WI38 (cell line): ENCODE measurements around the gene F8.

Source experiments
- H3K4me3 ChIP-seq: 2 replicates; pipeline ENCODE4 v1.5.1; 2011; ENCODE audit warnings: low read depth, mild to moderate bottlenecking, control low read depth, low read length
- CTCF ChIP-seq: IDR thresholded peaks from 2 replicates; pipeline ENCODE4 v1.5.1; 2012; ENCODE audit warnings: low read depth, mild to moderate bottlenecking, control low read depth, low read length

The F8 gene

GRCh38 chrX:154809939-154810665, 212.4 kb downstream of the F8 start:
- TF ChIP-seq CTCF, result no peak
- no peak overlapping the region for H3K4me3 ChIP-seq

- H3K4me3 ChIP-seq, result no peak overlapping the region
- TF ChIP-seq CTCF, result no peak
These were observed 215.6 kb downstream of the F8 start for GRCh38 chrX:154806837-154807501.

GRCh38 chrX:154805696-154806091, 216.8 kb downstream of the F8 start:
- H3K4me3 ChIP-seq, result peak overlapping the region; percentile 67
- no peak for TF ChIP-seq CTCF

GRCh38 chrX:154804957-154805695, 217.4 kb downstream of the F8 start, which contains the start of gene MPP1:
Gene MPP1, minus strand, starts transcription at chrX:154805485. Its CDS starts 112 bp downstream, at chrX:154805373.
- H3K4me3 ChIP-seq, result peak within 1 kb of the TSS; percentile 67
- no peak for TF ChIP-seq CTCF

- no peak for TF ChIP-seq CTCF
- H3K4me3 ChIP-seq, result peak overlapping the region; percentile 67
These were observed 218.1 kb downstream of the F8 start for GRCh38 chrX:154804261-154804956.

GRCh38 chrX:154802947-154803346, 219.6 kb downstream of the F8 start:
- no peak for TF ChIP-seq CTCF
- H3K4me3 ChIP-seq, result no peak overlapping the region
